PC-9 (cell line): ENCODE data around the gene MORC4.

Source experiments
- EZH2 ChIP-seq: fragments of 200-600 bp; sonication (generic); IDR thresholded peaks from 2 replicates; pipeline ENCODE4 v1.8.0; 2017; ENCODE audit warnings: antibody characterized with exemption, low read depth
- TF ChIP-seq, protein P1 (sequence below): fragments of 200-600 bp; sonication (generic); conservative IDR thresholded peaks from 2 replicates; pipeline ENCODE4 v1.6.1; 2017; ENCODE audit warnings: mixed run types, antibody characterized with exemption, mild to moderate bottlenecking, moderate library complexity

DNA sequence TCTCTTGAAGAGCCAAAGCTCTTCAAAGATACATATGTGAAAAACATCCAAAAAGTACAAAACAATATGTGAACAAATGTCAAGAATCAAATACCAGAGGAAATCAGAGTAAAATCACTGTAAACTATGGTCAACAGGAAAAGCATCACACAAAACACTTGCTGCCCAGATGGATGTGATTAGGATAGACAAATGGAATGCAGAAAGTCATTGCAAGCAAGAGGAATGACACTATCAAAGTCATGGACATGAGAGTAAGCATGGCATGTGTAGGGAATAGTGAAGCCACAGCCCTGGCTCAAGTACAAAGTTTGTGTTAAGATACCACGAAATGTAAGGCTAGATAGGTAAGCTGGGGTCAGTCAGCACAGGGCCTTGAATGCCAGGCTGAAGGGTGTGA is 42.2 kb downstream of the MORC4 start:
- TF ChIP-seq, protein P1, sequence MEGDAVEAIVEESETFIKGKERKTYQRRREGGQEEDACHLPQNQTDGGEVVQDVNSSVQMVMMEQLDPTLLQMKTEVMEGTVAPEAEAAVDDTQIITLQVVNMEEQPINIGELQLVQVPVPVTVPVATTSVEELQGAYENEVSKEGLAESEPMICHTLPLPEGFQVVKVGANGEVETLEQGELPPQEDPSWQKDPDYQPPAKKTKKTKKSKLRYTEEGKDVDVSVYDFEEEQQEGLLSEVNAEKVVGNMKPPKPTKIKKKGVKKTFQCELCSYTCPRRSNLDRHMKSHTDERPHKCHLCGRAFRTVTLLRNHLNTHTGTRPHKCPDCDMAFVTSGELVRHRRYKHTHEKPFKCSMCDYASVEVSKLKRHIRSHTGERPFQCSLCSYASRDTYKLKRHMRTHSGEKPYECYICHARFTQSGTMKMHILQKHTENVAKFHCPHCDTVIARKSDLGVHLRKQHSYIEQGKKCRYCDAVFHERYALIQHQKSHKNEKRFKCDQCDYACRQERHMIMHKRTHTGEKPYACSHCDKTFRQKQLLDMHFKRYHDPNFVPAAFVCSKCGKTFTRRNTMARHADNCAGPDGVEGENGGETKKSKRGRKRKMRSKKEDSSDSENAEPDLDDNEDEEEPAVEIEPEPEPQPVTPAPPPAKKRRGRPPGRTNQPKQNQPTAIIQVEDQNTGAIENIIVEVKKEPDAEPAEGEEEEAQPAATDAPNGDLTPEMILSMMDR: no peak
- TF ChIP-seq EZH2: no peak
